ENCODE measurements around the gene STX2. TPM values are rescaled to one million over a fixed set of nuclear protein-coding genes. Genes with fewer than 3 reads are reported as not detected.

Gene STX2
- total and polyA plus RNA-seq, 2 experiments from 2014 or later, result 12.4 to 23.1 TPM

GRCh38 chr12:130742716-130743115 lies 96.3 kb downstream of the STX2 start:
- 96% methylated on average over 1 of the region's 1 CpG for WGBS (ENCODE audit: low lambda C conversion rate, missing lambda C conversion rate)
- Histone ChIP-seq H3K9me3 (ENCODE audit: low read depth) (no peaks in the 10 kb centered on the region), H3K4me1 (ENCODE audit: insufficient read depth) (no peaks in the 10 kb centered on the region), H3K36me3 (replicated peaks; ENCODE audit: insufficient read depth, low read depth) (no peaks in the 10 kb centered on the region), H3K9me2 (replicated peaks; ENCODE audit: insufficient read depth) (no peaks in the 10 kb centered on the region), H3K27me3 (peaks cover 3% of the 10 kb centered on the region), H3K4me3 (no peak overlapping the region), H3K27ac (no peak overlapping the region), H3K4me2 (no peak overlapping the region), H4K20me1 (ENCODE audit: insufficient read depth, poor library complexity, severe bottlenecking) (no peaks in the 10 kb centered on the region), H2AFZ (no peak overlapping the region), H3K79me2 (no peaks in the 10 kb centered on the region)
- DNase-seq (ENCODE audit: low spot score), result no peak
- TF ChIP-seq CTCF (IDR thresholded peaks at IDR 0.05; ENCODE audit: poor library complexity) (no peak), EZH2 (IDR thresholded peaks at IDR 0.05; ENCODE audit: borderline replicate concordance) (no peak), EZH2phosphoT487 (IDR thresholded peaks at IDR 0.05; ENCODE audit: low read depth, severe bottlenecking, unreplicated experiment) (no peak)

- TF ChIP-seq CTCF (IDR thresholded peaks at IDR 0.05; ENCODE audit: poor library complexity) (no peak), EZH2 (IDR thresholded peaks at IDR 0.05; ENCODE audit: borderline replicate concordance) (no peak), EZH2phosphoT487 (IDR thresholded peaks at IDR 0.05; ENCODE audit: low read depth, severe bottlenecking, unreplicated experiment) (no peak)
- Histone ChIP-seq H3K27me3 (peaks cover 3% of the 10 kb centered on the region), H3K9me2 (replicated peaks; ENCODE audit: insufficient read depth) (no peaks in the 10 kb centered on the region), H4K20me1 (ENCODE audit: insufficient read depth, poor library complexity, severe bottlenecking) (no peaks in the 10 kb centered on the region), H2AFZ (no peak overlapping the region), H3K27ac (no peak overlapping the region), H3K36me3 (replicated peaks; ENCODE audit: insufficient read depth, low read depth) (no peaks in the 10 kb centered on the region), H3K79me2 (no peaks in the 10 kb centered on the region), H3K4me1 (ENCODE audit: insufficient read depth) (no peaks in the 10 kb centered on the region), H3K9me3 (ENCODE audit: low read depth) (no peaks in the 10 kb centered on the region), H3K4me3 (no peak overlapping the region), H3K4me2 (no peak overlapping the region)
- no peak for DNase-seq (ENCODE audit: low spot score)
- WGBS (ENCODE audit: low lambda C conversion rate, missing lambda C conversion rate), result 87% methylated on average over 12 of the region's 12 CpGs
These were observed 96.9 kb downstream of the STX2 start for GRCh38 chr12:130742112-130742511.

Small RNA genes within 50 kb of the gene (small RNA-seq; reads per million reads assigned to genes)
- gene RNU6-1077P, result not detected

Other genes with a start within 250 kb of the STX2 start
- gene RIMBP2, start 123.0 kb downstream of the STX2 start, total RNA-seq, result 1.5 and 4.4 TPM in 2 replicates
- gene RIMBP2, start 123.0 kb downstream of the STX2 start, polyA plus RNA-seq, result 2.2 and 2.5 TPM in 2 replicates
- 292 and 300 TPM in 2 replicates for gene RAN, start 32.8 kb upstream of the STX2 start, total RNA-seq
- 660 and 673 TPM in 2 replicates for gene RAN, start 32.8 kb upstream of the STX2 start, polyA plus RNA-seq
- 14.2 and 18.5 TPM in 2 replicates for gene ADGRD1, start 114.7 kb upstream of the STX2 start, total RNA-seq
- 12.7 and 18.1 TPM in 2 replicates for gene ADGRD1, start 114.7 kb upstream of the STX2 start, polyA plus RNA-seq

All from hepatocyte (in vitro differentiated cells).